MCF 10A (cell line): Measurements from ENCODE around the gene GLCCI1. TPM values are rescaled to one million over a fixed set of nuclear protein-coding genes. Genes with fewer than 3 reads are reported as not detected.

ENCODE experiments used
- BruUV-seq: library from RNA; stranded (reverse); fragments of 400-500 nt; replicated peaks from 2 replicates; lab custom pipeline; 2021; lab: Mats Ljungman, UMichigan
- CTCF ChIA-PET: fragments of 300-600 bp; sonication (Branson Sonifier 250); formaldehyde crosslinking; extraction: SDS; loops from one replicate; lab custom pipeline; 2021; ENCODE audit warnings: antibody characterized with exemption, inconsistent platforms; lab: Yijun Ruan, JAX
- POLR2A ChIA-PET: fragments of 300-600, 350-650 bp; sonication (Branson Sonifier 250); formaldehyde crosslinking; extraction: SDS; loops from one replicate; lab custom pipeline; 2020; ENCODE audit warnings: antibody characterized with exemption, inconsistent platforms; lab: Yijun Ruan, JAX
- DNase-seq: peaks from one replicate; pipeline ENCODE4 v3.0.0-alpha.2; 2018; ENCODE audit not compliant: unreplicated experiment
- H3K27ac Mint-ChIP-seq: one replicate; pipeline ENCODE4 v1.8.0; 2022; ENCODE audit warnings: mild to moderate bottlenecking, low read depth, mixed read lengths; ENCODE audit not compliant: unreplicated experiment
- H3K27me3 Mint-ChIP-seq: one replicate; pipeline ENCODE4 v1.8.0; 2022; ENCODE audit warnings: mixed read lengths; ENCODE audit not compliant: insufficient read depth, unreplicated experiment
- H3K36me3 Mint-ChIP-seq: one replicate; pipeline ENCODE4 v1.8.0; 2022; ENCODE audit warnings: mild to moderate bottlenecking, moderate library complexity, mixed read lengths; ENCODE audit not compliant: insufficient read depth, unreplicated experiment
- H3K4me1 Mint-ChIP-seq: one replicate; pipeline ENCODE4 v1.8.0; 2022; ENCODE audit warnings: mixed read lengths; ENCODE audit not compliant: insufficient read depth, unreplicated experiment
- H3K4me3 Mint-ChIP-seq: one replicate; pipeline ENCODE4 v1.8.0; 2022; ENCODE audit warnings: mild to moderate bottlenecking, moderate library complexity, mixed read lengths; ENCODE audit not compliant: unreplicated experiment
- H3K9me3 Mint-ChIP-seq: one replicate; pipeline ENCODE4 v1.8.0; 2022; ENCODE audit warnings: mixed read lengths; ENCODE audit not compliant: unreplicated experiment
- intact Hi-C: fragments of 100-400 bp; cut with micrococcal nuclease; formaldehyde crosslinking; loops from 2 replicates; pipeline ENCODE4 v1.14.1; 2022
- total RNA-seq: library from RNA; stranded (reverse); gene quantifications from 2 replicates; pipeline ENCODE4 v1.2.3, GENCODE V29; 2022
- TF ChIP-seq, protein P1 (sequence below): fragments of 200-600 bp; IDR thresholded peaks from one replicate; pipeline ENCODE4 v1.8.0; 2022; ENCODE audit warnings: antibody characterized with exemption, mild to moderate bottlenecking; ENCODE audit not compliant: unreplicated experiment

GLCCI1 gene
- total RNA-seq, 1 experiment from 2014 or later, result 5.3 TPM

DNA sequence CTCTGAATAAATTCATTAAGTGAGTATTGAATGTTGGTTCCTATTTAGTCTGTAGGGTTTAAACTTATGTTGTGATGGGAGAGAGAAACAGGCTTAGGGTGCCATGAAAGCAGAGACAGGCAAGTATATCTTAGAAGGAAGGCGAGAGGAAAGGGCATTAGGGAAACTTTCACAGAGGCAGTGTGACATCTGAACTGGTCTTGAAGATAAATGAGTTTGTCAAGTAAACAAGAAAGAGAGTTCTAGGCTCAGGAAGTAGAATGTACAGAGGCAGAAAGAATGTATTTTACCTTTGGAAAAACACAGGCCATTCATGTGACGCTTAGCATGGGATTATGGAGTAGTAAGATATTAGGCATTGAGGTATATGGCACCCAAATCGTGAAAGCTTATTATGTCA, 34.5 kb downstream of the GLCCI1 start:
- ChIA-PET CTCF (no interaction called here), POLR2A (interaction anchor here (1.0 to 1.2 kb wide), 2 partner anchors 14 to 36 kb away, joined by 3 to 5 read pairs; no protein-coding TSS in a partner anchor)
- intact Hi-C loops, result no loop called here
- no peak for DNase-seq
- TF ChIP-seq, protein P1, sequence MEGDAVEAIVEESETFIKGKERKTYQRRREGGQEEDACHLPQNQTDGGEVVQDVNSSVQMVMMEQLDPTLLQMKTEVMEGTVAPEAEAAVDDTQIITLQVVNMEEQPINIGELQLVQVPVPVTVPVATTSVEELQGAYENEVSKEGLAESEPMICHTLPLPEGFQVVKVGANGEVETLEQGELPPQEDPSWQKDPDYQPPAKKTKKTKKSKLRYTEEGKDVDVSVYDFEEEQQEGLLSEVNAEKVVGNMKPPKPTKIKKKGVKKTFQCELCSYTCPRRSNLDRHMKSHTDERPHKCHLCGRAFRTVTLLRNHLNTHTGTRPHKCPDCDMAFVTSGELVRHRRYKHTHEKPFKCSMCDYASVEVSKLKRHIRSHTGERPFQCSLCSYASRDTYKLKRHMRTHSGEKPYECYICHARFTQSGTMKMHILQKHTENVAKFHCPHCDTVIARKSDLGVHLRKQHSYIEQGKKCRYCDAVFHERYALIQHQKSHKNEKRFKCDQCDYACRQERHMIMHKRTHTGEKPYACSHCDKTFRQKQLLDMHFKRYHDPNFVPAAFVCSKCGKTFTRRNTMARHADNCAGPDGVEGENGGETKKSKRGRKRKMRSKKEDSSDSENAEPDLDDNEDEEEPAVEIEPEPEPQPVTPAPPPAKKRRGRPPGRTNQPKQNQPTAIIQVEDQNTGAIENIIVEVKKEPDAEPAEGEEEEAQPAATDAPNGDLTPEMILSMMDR, result no peak
- Mint-ChIP-seq H3K27me3 (no peaks in the 10 kb centered on the region), H3K4me1 (no peaks in the 10 kb centered on the region), H3K36me3 (peaks cover 13% of the 10 kb centered on the region), H3K4me3 (no peak overlapping the region), H3K9me3 (peaks cover 6% of the 10 kb centered on the region), H3K27ac (no peak overlapping the region)
- BruUV-seq, result no TSS peak

DNA sequence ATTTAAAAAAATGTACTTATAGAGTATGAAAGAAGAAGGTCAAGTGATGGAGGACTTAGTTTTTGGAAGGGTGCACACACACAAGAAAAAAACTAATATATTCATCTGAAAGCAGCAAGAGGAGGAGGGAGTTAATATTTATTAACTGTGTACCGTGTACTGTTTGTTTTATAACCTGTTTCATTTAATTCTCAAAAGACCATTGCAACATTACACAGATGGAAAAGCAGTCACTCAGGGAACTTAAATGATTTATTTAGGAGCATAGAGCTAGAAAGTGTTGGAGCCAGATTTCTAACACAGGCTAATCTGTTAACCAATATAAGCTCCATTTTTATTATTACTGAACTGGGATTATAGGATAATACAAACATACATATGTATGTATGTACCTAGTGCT, 36.7 kb downstream of the GLCCI1 start:
- H3K4me3 Mint-ChIP-seq, result no peak overlapping the region
- CTCF ChIA-PET, result interaction anchor here (0.6 to 0.7 kb wide), 3 partner anchors 16 to 81 kb away, joined by 3 to 4 read pairs (median 3); no protein-coding TSS in a partner anchor
- intact Hi-C loops, result no loop called here
- H3K27ac Mint-ChIP-seq, result no peak overlapping the region
- H3K36me3 Mint-ChIP-seq, result peaks cover 18% of the 10 kb centered on the region
- TF ChIP-seq, protein P1, result no peak
- no peaks in the 10 kb centered on the region for H3K4me1 Mint-ChIP-seq
- no peaks in the 10 kb centered on the region for H3K27me3 Mint-ChIP-seq
- POLR2A ChIA-PET, result interaction anchor here (1.2 kb wide), 1 partner anchor 9 kb away, joined by 4 read pairs; no protein-coding TSS in a partner anchor
- BruUV-seq, result no TSS peak
- peaks cover 6% of the 10 kb centered on the region for H3K9me3 Mint-ChIP-seq
- DNase-seq, result no peak

DNA sequence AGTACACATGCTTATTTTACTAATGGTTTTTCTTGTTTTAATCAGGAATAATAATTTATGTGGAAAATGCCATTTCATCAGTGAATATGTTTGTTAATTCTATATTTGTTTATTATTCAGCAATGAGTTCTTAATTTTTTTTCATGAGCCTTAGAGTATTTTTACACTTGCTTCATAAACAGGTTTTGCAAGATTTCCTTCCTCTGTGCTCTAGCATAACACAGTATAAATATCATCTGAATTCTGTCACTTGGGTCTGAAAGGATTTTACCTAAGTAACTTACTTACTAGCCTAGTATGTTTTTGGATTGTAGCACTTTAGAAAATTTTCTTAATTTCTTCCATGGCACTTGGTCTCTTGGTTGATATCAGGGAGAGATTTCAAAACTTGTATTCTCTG, 45.8 kb downstream of the GLCCI1 start:
- Mint-ChIP-seq H3K27me3 (no peaks in the 10 kb centered on the region), H3K4me1 (no peaks in the 10 kb centered on the region), H3K4me3 (no peak overlapping the region), H3K36me3 (peaks cover 11% of the 10 kb centered on the region), H3K27ac (no peak overlapping the region), H3K9me3 (no peaks in the 10 kb centered on the region)
- CTCF ChIA-PET, result interaction anchor here (0.6 kb wide), 1 partner anchor 254 kb away, joined by 3 read pairs; no protein-coding TSS in a partner anchor
- TF ChIP-seq, protein P1, result no peak
- no peak for DNase-seq
- POLR2A ChIA-PET, result no interaction called here
- no TSS peak for BruUV-seq
- intact Hi-C loops, result no loop called here

DNA sequence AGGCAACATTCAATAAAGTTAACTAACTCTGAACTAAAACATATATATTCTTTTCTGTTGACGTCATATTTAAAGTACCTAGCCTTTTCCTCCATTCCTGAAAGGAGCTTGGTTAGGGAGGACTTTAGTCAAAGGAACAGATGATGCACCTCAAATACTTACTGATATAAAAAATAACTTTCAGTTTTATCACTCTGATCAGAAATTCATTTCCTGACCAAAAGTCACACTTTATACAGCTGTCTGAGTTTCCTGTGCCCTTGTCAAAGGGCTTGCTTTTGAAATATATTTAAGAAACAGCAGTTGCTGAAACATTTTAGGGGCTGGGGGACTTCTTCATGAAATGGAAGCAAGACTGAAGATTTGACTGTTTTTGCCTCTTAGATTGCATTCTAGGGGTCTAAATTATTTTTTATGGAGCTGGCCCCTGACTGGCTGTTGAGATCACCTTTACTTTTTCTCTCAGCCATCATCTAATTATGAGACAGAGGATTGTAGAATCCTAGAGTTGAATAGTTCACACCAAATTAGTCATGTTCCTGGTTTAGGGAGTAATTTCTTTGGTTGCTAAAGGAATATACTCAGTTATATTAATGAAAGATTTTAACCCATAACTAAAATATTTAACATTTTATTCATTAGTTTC, 46.6 kb downstream of the GLCCI1 start:
- H3K4me3 Mint-ChIP-seq, result no peak overlapping the region
- H3K27ac Mint-ChIP-seq, result no peak overlapping the region
- no TSS peak for BruUV-seq
- intact Hi-C loops, result no loop called here
- H3K4me1 Mint-ChIP-seq, result no peaks in the 10 kb centered on the region
- TF ChIP-seq, protein P1, result no peak
- POLR2A ChIA-PET, result no interaction called here
- no peaks in the 10 kb centered on the region for H3K27me3 Mint-ChIP-seq
- no peaks in the 10 kb centered on the region for H3K9me3 Mint-ChIP-seq
- CTCF ChIA-PET, result interaction anchor here (0.6 to 0.7 kb wide), 2 partner anchors 20 to 253 kb away, joined by 3 read pairs; no protein-coding TSS in a partner anchor
- peaks cover 11% of the 10 kb centered on the region for H3K36me3 Mint-ChIP-seq
- no peak for DNase-seq
